SU-DHL-6 (cell line): ENCODE data around the gene MDFIC.

Experiments used
- H2AFZ ChIP-seq: fragments of 200-600 bp; sonication (generic); 2 replicates; pipeline ENCODE4 v1.6.1; 2014; ENCODE audit warnings: low read depth, mild to moderate bottlenecking, moderate library complexity, mixed read lengths, antibody characterized with exemption, low read length; ENCODE audit not compliant: severe bottlenecking
- H3F3A ChIP-seq: fragments of 200-600 bp; shearing (Covaris generic); 2 replicates; pipeline ENCODE4 v1.6.0; 2016; ENCODE audit warnings: antibody characterized with exemption, mild to moderate bottlenecking; ENCODE audit not compliant: insufficient read depth
- H3K27ac ChIP-seq: fragments of 200-600 bp; sonication (generic); 2 replicates; pipeline ENCODE4 v1.5.1; 2016; ENCODE audit warnings: low read depth, mild to moderate bottlenecking, low read length, moderate library complexity, mixed read lengths
- H3K27me3 ChIP-seq: fragments of 200-600 bp; sonication (generic), shearing (Covaris generic); 2 replicates; pipeline ENCODE4 v1.6.0; 2014; ENCODE audit warnings: mild to moderate bottlenecking, low read length
- H3K36me3 ChIP-seq: fragments of 200-600 bp; sonication (generic); 2 replicates; pipeline ENCODE4 v1.6.1; 2014; ENCODE audit warnings: mild to moderate bottlenecking, low read length, mixed read lengths
- H3K4me2 ChIP-seq: fragments of 300-600, 200-600 bp; shearing (Covaris generic), sonication (generic); 2 replicates; pipeline ENCODE4 v1.6.0; 2014; ENCODE audit warnings: low read length, low read depth, mild to moderate bottlenecking; ENCODE audit not compliant: poor library complexity, severe bottlenecking
- H3K4me3 ChIP-seq: fragments of 200-600 bp; sonication (generic); 2 replicates; pipeline ENCODE4 v1.5.1; 2014; ENCODE audit warnings: antibody characterized with exemption, low read length, mild to moderate bottlenecking, mixed read lengths; ENCODE audit not compliant: insufficient read depth, poor library complexity, severe bottlenecking
- H3K79me2 ChIP-seq: fragments of 200-600 bp; sonication (generic); 2 replicates; pipeline ENCODE4 v1.6.1; 2014; ENCODE audit warnings: mild to moderate bottlenecking, low read length, moderate library complexity; ENCODE audit not compliant: insufficient read depth
- H3K9ac ChIP-seq: fragments of 200-600 bp; sonication (generic); 2 replicates; pipeline ENCODE4 v1.7.0; 2014; ENCODE audit warnings: mild to moderate bottlenecking, low read length
- H3K9me2 ChIP-seq: fragments of 200-600 bp; sonication (generic); replicated peaks from 2 replicates; pipeline ENCODE4 v1.6.1; 2014; ENCODE audit warnings: low read length; ENCODE audit not compliant: insufficient read depth
- H3K9me3 ChIP-seq: fragments of 200-600 bp; sonication (generic); 2 replicates; pipeline ENCODE4 v1.6.1; 2014; ENCODE audit warnings: low read length, mixed read lengths; ENCODE audit not compliant: insufficient read depth
- H4K20me1 ChIP-seq: fragments of 200-600 bp; sonication (generic); 2 replicates; pipeline ENCODE4 v1.6.1; 2014; ENCODE audit warnings: low read depth, mild to moderate bottlenecking, antibody characterized with exemption, low read length, moderate library complexity, mixed read lengths
- EZH2phosphoT487 ChIP-seq: fragments of 200-600 bp; sonication (generic), shearing (Covaris generic); conservative IDR thresholded peaks from 2 replicates; pipeline ENCODE4 v1.6.1; 2018; ENCODE audit warnings: mild to moderate bottlenecking, antibody characterized with exemption, low read length, moderate library complexity, mixed read lengths
- TF ChIP-seq, protein P1 (sequence below): fragments of 200-600 bp; sonication (generic); IDR thresholded peaks from one replicate; pipeline ENCODE4 v1.5.1; 2017; ENCODE audit warnings: antibody characterized with exemption, mild to moderate bottlenecking, low read length, moderate library complexity; ENCODE audit not compliant: insufficient read depth, poor library complexity, severe bottlenecking

MDFIC gene

DNA sequence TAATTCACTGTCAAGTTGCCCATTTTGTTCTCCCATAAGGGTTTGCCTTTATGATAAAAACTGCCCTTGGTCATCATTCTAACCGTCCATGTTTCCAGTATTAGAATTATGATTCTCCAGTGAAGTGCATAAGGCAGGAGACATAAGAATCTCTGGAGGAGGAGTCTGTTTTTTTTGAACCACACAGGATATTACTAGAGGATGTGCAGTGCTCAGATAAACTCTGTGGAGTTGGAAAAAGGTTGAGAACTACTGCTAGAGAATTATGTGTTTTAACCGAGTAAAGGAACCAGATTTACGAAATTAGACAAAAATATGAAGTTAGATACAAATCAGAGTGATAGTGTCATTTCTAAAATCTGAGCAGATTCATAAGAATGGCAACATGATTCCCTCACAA is 40.5 kb downstream of the MDFIC start:
- no peaks in the 10 kb centered on the region for H3K36me3 ChIP-seq
- no peak for TF ChIP-seq EZH2phosphoT487
- no peak overlapping the region for H3K9ac ChIP-seq
- no peaks in the 10 kb centered on the region for H3K79me2 ChIP-seq
- H3K27ac ChIP-seq: no peak overlapping the region
- H3K9me3 ChIP-seq: no peaks in the 10 kb centered on the region
- H3K4me2 ChIP-seq: no peak overlapping the region
- H2AFZ ChIP-seq: no peak overlapping the region
- no peaks in the 10 kb centered on the region for H4K20me1 ChIP-seq
- no peaks in the 10 kb centered on the region for H3F3A ChIP-seq
- H3K9me2 ChIP-seq: no peaks in the 10 kb centered on the region
- H3K4me3 ChIP-seq: no peak overlapping the region
- H3K27me3 ChIP-seq: no peaks in the 10 kb centered on the region

DNA sequence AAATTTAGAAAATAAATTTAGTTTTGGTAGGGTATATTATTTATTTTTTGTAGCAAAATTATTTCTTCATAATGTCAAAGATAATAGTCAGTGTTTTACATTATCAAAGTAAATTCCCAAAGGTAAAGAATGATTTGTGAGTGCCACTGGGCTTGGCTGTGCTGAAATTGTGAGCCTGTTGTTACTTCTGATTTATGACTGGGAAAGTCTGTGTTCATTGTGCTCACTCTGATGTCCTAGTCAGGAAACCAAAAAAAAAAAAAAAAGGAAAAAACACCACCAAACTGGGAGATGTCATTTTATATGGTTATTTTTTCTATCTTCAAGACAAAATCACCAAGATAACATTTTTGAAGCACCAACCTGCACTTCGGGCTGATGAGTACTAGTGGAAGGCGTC is 44.3 kb downstream of the MDFIC start:
- no peaks in the 10 kb centered on the region for H4K20me1 ChIP-seq
- TF ChIP-seq, protein P1, sequence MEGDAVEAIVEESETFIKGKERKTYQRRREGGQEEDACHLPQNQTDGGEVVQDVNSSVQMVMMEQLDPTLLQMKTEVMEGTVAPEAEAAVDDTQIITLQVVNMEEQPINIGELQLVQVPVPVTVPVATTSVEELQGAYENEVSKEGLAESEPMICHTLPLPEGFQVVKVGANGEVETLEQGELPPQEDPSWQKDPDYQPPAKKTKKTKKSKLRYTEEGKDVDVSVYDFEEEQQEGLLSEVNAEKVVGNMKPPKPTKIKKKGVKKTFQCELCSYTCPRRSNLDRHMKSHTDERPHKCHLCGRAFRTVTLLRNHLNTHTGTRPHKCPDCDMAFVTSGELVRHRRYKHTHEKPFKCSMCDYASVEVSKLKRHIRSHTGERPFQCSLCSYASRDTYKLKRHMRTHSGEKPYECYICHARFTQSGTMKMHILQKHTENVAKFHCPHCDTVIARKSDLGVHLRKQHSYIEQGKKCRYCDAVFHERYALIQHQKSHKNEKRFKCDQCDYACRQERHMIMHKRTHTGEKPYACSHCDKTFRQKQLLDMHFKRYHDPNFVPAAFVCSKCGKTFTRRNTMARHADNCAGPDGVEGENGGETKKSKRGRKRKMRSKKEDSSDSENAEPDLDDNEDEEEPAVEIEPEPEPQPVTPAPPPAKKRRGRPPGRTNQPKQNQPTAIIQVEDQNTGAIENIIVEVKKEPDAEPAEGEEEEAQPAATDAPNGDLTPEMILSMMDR: no peak
- TF ChIP-seq EZH2phosphoT487: no peak
- no peak overlapping the region for H3K9ac ChIP-seq
- no peak overlapping the region for H3K4me3 ChIP-seq
- H3K36me3 ChIP-seq: no peaks in the 10 kb centered on the region
- H3K9me3 ChIP-seq: no peaks in the 10 kb centered on the region
- H2AFZ ChIP-seq: no peak overlapping the region
- no peak overlapping the region for H3K27ac ChIP-seq
- H3K27me3 ChIP-seq: no peaks in the 10 kb centered on the region
- H3K4me2 ChIP-seq: no peak overlapping the region
- H3F3A ChIP-seq: no peaks in the 10 kb centered on the region
- no peaks in the 10 kb centered on the region for H3K79me2 ChIP-seq
- no peaks in the 10 kb centered on the region for H3K9me2 ChIP-seq

GRCh38 chr7:114969096-114969495 is 47.2 kb downstream of the MDFIC start:
- Histone ChIP-seq H3K79me2 (no peaks in the 10 kb centered on the region), H3K27ac (no peak overlapping the region), H3K9me3 (no peaks in the 10 kb centered on the region), H3K4me3 (no peak overlapping the region), H3K9me2 (no peaks in the 10 kb centered on the region), H2AFZ (no peak overlapping the region), H3K27me3 (no peaks in the 10 kb centered on the region), H3K9ac (no peak overlapping the region), H3F3A (no peaks in the 10 kb centered on the region), H3K36me3 (no peaks in the 10 kb centered on the region), H3K4me2 (no peak overlapping the region), H4K20me1 (no peaks in the 10 kb centered on the region)
- TF ChIP-seq, protein P1: no peak
- TF ChIP-seq EZH2phosphoT487: no peak

DNA sequence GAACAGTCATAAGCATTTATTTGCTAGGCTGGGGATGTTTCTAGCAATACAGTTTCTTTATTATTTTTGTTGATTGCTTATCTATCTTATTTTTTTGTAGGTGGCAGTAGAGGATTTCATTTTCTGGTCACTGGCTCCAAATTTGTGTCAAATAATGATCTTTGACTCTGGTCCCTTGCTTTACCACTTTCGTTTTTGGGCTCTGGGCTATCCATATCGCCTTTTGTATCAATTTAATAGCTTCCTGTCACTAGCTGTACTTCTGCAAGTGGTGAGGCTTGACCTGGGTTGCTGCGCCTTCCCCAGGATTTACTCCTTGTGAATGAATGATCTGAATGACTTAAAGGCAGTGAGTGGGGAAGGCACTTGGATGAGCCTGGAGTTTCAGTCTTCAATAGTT is 48.4 kb downstream of the MDFIC start:
- H4K20me1 ChIP-seq: no peaks in the 10 kb centered on the region
- TF ChIP-seq EZH2phosphoT487: no peak
- TF ChIP-seq, protein P1: no peak
- H3K27ac ChIP-seq: no peak overlapping the region
- no peaks in the 10 kb centered on the region for H3K27me3 ChIP-seq
- H3K79me2 ChIP-seq: no peaks in the 10 kb centered on the region
- H2AFZ ChIP-seq: no peak overlapping the region
- H3F3A ChIP-seq: no peaks in the 10 kb centered on the region
- no peaks in the 10 kb centered on the region for H3K9me2 ChIP-seq
- no peaks in the 10 kb centered on the region for H3K9me3 ChIP-seq
- H3K9ac ChIP-seq: no peak overlapping the region
- H3K36me3 ChIP-seq: no peaks in the 10 kb centered on the region
- H3K4me2 ChIP-seq: no peak overlapping the region
- no peak overlapping the region for H3K4me3 ChIP-seq
